H1 (cell line): ENCODE data around the gene CPNE5. TPM values are rescaled to one million over a fixed set of nuclear protein-coding genes. Genes with fewer than 3 reads are reported as not detected.

Source experiments
- MAFK ChIP-seq: IDR thresholded peaks from 2 replicates; pipeline ENCODE4 v1.6.1; 2012; ENCODE audit warnings: low read depth, mild to moderate bottlenecking, improper control_type of control experiment, low read length
- RNF2 ChIP-seq: fragments of 200-900, 300-1000 bp; sonication (generic); IDR thresholded peaks from 2 replicates; pipeline ENCODE4 v1.7.1; 2016; ENCODE audit warnings: borderline replicate concordance, low read depth, mild to moderate bottlenecking, antibody characterized with exemption, low read length; ENCODE audit not compliant: poor library complexity, severe bottlenecking; ENCODE audit errors: missing control alignments
- polyA plus RNA-seq, 7 experiments: library from polyadenylated mRNA; depleted of rRNA in 3 of 7; stranded (reverse) in 5 of 7; unstranded in 2 of 7; fragments of >200 nt in 5 of 7; fragments of 200-250 nt in 2 of 7; gene quantifications; 1 replicate in 5 of 7; 2 replicates in 1 of 7; 4 replicates in 1 of 7; pipeline versions ENCODE4 v1.2.1 to v1.2.3, GENCODE V29; 2011 to 2013; ENCODE audit warnings: missing spikeins in 2 of 7, mixed read lengths in 2 of 7
- total RNA-seq: library from RNA; stranded (reverse); fragmentation: NEBNext Ultra II Directional; extraction: Animal tissue kit (Norgen Biotek cat#: 25700); gene quantifications from 2 replicates; pipeline ENCODE4 v1.2.1, GENCODE V29; 2021

The CPNE5 gene
- total and polyA plus RNA-seq, 2 of the 8 experiments (the other 6 are each of a cell fraction or from before 2014, with no cell fraction given): 0.88 to 1.8 TPM

GRCh38 chr6:36797055-36797454, 42.2 kb downstream of the CPNE5 start (continued):
- TF ChIP-seq MAFK (no peak), RNF2 (no peak)
